ENCODE measurements around the gene MECR.

MECR gene

DNA sequence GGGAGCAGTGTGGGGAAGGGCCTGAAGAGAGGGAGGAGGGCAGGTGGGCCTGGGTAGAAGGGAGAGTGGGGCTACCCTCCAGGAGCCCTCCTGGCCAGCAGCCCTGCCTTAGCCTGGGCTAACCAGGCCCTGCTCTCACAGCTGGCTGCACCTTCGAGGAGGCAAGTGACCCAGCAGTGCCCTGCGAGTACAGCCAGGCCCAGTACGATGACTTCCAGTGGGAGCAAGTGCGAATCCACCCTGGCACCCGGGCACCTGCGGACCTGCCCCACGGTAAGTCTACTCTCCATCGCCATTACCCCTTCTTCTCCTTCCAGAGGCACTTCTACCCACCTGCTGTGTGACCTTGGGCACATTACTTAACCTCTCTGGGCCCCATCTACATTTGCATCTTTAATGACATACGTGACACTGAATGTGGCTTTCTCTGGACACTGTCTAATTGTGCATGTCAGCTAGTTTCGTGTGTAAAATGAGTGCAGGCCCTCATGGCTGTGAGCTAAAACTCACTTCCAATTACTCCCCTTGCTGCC, 24.5 kb upstream of the MECR start:
- no peak for DNase-seq (ENCODE audit: low read depth)
- H3K4me3 ChIP-seq (ENCODE audit: low read depth, low read length), result no peak overlapping the region
- TF ChIP-seq, protein P1, sequence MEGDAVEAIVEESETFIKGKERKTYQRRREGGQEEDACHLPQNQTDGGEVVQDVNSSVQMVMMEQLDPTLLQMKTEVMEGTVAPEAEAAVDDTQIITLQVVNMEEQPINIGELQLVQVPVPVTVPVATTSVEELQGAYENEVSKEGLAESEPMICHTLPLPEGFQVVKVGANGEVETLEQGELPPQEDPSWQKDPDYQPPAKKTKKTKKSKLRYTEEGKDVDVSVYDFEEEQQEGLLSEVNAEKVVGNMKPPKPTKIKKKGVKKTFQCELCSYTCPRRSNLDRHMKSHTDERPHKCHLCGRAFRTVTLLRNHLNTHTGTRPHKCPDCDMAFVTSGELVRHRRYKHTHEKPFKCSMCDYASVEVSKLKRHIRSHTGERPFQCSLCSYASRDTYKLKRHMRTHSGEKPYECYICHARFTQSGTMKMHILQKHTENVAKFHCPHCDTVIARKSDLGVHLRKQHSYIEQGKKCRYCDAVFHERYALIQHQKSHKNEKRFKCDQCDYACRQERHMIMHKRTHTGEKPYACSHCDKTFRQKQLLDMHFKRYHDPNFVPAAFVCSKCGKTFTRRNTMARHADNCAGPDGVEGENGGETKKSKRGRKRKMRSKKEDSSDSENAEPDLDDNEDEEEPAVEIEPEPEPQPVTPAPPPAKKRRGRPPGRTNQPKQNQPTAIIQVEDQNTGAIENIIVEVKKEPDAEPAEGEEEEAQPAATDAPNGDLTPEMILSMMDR (IDR thresholded peaks at IDR 0.05; ENCODE audit: control insufficient read depth, extremely low read depth, insufficient read depth), result no peak

DNA sequence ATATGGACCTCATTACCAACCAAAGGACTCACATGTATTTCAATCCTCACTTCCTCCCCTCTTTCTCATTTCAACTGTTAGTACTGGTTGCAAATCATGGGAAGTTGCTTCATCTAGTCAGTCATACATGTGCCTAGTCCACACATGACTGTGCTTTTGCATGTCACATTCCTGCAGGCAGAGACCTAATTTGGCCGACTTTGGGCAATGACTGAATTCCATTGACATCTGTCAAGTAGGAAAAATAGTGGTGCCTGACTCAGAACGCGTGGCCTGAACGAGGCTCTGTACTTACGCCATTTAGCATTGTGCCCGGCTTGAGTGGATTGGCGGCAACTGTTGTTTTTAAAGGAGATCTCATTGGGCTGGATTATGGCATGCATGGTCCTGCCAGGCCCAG, 23.6 kb upstream of the MECR start:
- TF ChIP-seq, protein P1 (IDR thresholded peaks at IDR 0.05; ENCODE audit: control insufficient read depth, extremely low read depth, insufficient read depth), result no peak
- DNase-seq (ENCODE audit: low read depth), result no peak
- no peak overlapping the region for H3K4me3 ChIP-seq (ENCODE audit: low read depth, low read length)

DNA sequence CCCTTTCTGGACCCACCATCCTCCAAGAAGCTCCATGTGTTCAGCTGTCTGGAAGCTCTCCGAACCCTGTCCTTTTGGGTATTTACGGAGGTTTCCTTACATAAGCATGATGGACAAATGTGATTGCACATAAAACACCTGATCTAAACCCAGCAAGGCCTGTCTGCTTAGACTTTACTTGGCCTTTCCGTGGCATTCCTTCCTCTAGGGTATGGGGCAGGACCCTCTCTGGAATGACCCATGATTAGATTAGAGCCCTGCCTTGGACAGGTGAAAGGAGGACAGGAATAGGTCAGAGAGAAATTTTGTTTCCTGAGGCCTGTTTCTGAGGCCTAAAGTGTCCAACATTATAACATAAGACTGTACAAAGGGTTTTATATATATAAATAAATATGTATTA, 22.4 kb upstream of the MECR start:
- DNase-seq (ENCODE audit: low read depth), result no peak
- TF ChIP-seq, protein P1 (IDR thresholded peaks at IDR 0.05; ENCODE audit: control insufficient read depth, extremely low read depth, insufficient read depth), result no peak
- H3K4me3 ChIP-seq (ENCODE audit: low read depth, low read length), result no peak overlapping the region

DNA sequence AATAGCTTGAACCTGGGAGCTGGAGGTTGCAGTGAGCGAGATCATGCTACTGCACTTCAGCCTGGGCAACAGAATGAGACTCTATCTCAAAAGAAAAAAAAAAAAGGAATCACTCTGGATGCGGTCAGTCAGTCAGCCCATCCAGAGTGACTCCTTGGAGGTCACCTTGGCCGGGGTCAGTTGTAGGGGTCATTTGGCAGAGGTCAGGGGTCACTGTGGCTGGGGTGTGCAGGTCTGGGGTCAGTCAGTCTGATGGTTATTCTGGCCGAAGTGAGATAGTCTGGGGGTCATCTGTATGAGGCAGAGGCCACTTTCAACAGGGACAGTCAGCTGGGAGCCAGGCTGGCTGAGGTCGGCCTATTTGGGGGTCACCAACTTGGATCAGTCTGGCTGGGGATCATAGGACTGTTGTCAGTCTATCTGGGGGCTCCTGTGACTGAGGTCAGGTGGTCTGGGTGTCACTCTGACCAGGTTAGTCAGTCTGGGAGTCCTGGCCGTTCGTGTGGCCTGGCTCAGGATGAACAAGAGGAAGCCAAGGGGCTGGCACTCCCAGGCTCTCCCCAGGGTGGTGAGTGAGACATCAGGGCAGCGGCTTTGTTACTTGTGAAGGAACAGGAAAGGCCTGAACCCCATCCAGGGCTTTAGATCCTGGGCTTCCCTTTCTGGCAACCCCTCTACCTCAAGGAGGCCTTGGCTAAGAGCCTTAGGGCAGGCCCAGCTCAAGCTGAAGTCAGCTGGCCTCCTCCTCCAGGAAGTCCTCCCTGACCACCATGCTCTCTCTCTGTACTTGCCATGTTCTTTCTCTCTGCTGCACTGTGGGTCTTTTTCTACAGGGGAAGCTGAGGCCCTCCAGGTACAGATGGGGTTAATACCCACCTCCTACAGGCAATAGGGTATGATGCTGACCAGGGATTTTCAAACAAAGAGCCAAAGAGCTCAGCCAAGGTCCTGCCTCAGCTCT, 20.7 kb upstream of the MECR start:
- DNase-seq (ENCODE audit: low read depth), result no peak
- TF ChIP-seq, protein P1 (IDR thresholded peaks at IDR 0.05; ENCODE audit: control insufficient read depth, extremely low read depth, insufficient read depth), result no peak
- H3K4me3 ChIP-seq (ENCODE audit: low read depth, low read length), result no peak overlapping the region

DNA sequence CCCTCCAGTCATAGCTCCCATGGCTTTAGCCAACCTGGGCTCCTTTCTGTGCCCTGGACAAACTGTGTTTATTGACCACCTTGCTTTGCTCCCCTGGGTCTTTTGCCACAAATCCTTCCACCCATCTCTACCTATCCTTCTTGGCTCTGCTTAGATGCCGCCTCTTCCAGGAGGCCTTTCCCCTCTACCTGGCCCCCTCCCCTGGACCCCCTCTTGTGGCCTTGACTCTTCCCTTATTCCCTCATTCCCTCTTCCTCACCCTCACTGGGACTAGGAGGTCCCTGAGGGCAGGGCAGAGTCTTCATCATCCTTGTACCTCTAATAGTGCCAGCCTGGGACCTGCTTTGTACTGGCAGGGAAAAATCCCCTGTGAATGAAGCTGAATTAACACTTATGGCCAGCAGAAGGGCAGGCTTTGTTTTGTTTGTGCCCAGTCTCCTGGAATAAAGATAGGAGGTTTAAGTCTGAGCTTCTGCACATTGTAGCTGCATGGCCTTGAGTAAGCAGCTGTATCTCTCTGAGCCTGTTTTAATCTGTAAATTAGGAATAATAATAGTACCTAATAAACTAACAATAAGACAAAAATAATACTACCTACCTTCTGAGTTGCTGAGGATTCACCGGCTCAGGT, 19.3 kb upstream of the MECR start:
- DNase-seq (ENCODE audit: low read depth), result no peak
- TF ChIP-seq, protein P1 (IDR thresholded peaks at IDR 0.05; ENCODE audit: control insufficient read depth, extremely low read depth, insufficient read depth), result no peak
- no peak overlapping the region for H3K4me3 ChIP-seq (ENCODE audit: low read depth, low read length)

DNA sequence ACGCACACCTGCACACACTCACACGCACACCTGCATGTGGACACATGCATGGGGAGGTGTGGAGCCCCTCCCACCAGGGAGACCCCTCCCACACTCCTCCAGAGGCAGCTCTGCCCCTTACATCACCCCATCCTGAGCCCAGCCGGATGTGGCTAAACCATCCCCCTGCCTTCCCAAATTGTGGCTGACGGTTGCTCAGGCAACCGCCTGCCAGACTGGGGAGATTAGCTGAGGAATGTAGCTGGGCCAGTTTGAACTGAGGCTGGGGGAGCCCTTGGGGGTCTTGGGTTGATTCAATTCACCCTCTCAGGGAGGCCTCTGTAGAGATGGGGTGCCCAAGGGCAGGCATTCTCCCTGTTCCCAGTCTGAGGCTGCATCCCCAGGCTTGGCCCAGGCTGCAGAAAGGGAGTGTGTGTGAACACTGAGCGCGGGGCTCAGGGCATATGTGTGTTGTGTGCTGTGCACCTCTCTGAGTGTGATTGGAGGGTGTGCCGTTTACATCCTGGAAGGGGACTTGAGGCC, 18.5 kb upstream of the MECR start:
- no peak for DNase-seq (ENCODE audit: low read depth)
- no peak overlapping the region for H3K4me3 ChIP-seq (ENCODE audit: low read depth, low read length)
- TF ChIP-seq, protein P1 (IDR thresholded peaks at IDR 0.05; ENCODE audit: control insufficient read depth, extremely low read depth, insufficient read depth), result no peak

Measured in LNCaP clone FGC (cell line).